Breast epithelium (tissue), 4 donors: ENCODE data around the gene FAAP24. TPM values are rescaled to one million over a fixed set of nuclear protein-coding genes. Genes with fewer than 3 reads are reported as not detected.

Experiments used
- DNase-seq, 2 donors: peaks; one replicate each; pipeline ENCODE4 v3.0.0-alpha.2; 2019; ENCODE audit warnings: low spot score in 2 of 2
- H3K27ac ChIP-seq, 2 donors: fragments of 200-600 bp; sonication (generic) in 1 of 2; one replicate each; pipeline ENCODE4 v1.5.1; 2016 to 2019; ENCODE audit warnings: mild to moderate bottlenecking in 1 of 2
- H3K27me3 ChIP-seq, 2 donors: fragments of 200-600 bp; sonication (generic) in 1 of 2; one replicate each; pipeline versions ENCODE4 v1.5.1 to v1.6.0; 2017 to 2019; ENCODE audit warnings: control low read depth in 1 of 2, mild to moderate bottlenecking in 1 of 2
- H3K36me3 ChIP-seq: fragments of 200-600 bp; one replicate; pipeline ENCODE4 v1.5.1; 2019
- H3K4me1 ChIP-seq, 2 donors: fragments of 200-600 bp; sonication (generic); one replicate each; pipeline ENCODE4 v1.5.1; 2016 to 2019; ENCODE audit warnings: control low read depth in 1 of 2
- H3K4me3 ChIP-seq, 3 donors: fragments of 200-600 bp; sonication (generic); 1 replicate in 2 of 3; 2 replicates in 1 of 3; pipeline ENCODE4 v1.5.1; 2016 to 2019; ENCODE audit warnings: mild to moderate bottlenecking in 3 of 3, moderate library complexity in 2 of 3
- H3K9me3 ChIP-seq, 2 donors: fragments of 200-600 bp; sonication (generic) in 1 of 2; one replicate each; pipeline ENCODE4 v1.5.1; 2016 to 2019; ENCODE audit warnings: control low read depth in 1 of 2
- POLR2A ChIP-seq: fragments of 450-650 bp; IDR thresholded peaks from one replicate; pipeline ENCODE4 v1.6.1; 2016; ENCODE audit warnings: antibody characterized with exemption, mild to moderate bottlenecking, moderate library complexity
- POLR2AphosphoS5 ChIP-seq, 3 donors: sonication (generic); formaldehyde crosslinking; IDR thresholded peaks; one replicate each; pipeline ENCODE4 v1.6.1; 2017; ENCODE audit warnings: antibody characterized with exemption in 3 of 3
- intact Hi-C: fragments of 100-400 bp; cut with DNase I; formaldehyde crosslinking; loops from one replicate; pipeline ENCODE4 v1.15.1; 2023; ENCODE audit warnings: low total_unique reads
- total RNA-seq, 3 donors: library from RNA; depleted of rRNA; stranded (reverse); fragments of >200 nt; gene quantifications; one replicate each; pipeline ENCODE4 v1.1.0, GENCODE V29; 2016
- TF ChIP-seq, protein P1 (sequence below), 3 donors: fragments of 450-650 bp; IDR thresholded peaks; one replicate each; pipeline ENCODE4 v1.5.1; 2016 to 2017; ENCODE audit warnings: antibody characterized with exemption in 3 of 3, mild to moderate bottlenecking in 3 of 3, moderate library complexity in 3 of 3

The FAAP24 gene, protein sequence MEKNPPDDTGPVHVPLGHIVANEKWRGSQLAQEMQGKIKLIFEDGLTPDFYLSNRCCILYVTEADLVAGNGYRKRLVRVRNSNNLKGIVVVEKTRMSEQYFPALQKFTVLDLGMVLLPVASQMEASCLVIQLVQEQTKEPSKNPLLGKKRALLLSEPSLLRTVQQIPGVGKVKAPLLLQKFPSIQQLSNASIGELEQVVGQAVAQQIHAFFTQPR
- total RNA-seq: 1 to 10 TPM in 2 of 3 donors, under 1 TPM in 1; 0.73 to 2.3 (median 1.8) TPM

DNA sequence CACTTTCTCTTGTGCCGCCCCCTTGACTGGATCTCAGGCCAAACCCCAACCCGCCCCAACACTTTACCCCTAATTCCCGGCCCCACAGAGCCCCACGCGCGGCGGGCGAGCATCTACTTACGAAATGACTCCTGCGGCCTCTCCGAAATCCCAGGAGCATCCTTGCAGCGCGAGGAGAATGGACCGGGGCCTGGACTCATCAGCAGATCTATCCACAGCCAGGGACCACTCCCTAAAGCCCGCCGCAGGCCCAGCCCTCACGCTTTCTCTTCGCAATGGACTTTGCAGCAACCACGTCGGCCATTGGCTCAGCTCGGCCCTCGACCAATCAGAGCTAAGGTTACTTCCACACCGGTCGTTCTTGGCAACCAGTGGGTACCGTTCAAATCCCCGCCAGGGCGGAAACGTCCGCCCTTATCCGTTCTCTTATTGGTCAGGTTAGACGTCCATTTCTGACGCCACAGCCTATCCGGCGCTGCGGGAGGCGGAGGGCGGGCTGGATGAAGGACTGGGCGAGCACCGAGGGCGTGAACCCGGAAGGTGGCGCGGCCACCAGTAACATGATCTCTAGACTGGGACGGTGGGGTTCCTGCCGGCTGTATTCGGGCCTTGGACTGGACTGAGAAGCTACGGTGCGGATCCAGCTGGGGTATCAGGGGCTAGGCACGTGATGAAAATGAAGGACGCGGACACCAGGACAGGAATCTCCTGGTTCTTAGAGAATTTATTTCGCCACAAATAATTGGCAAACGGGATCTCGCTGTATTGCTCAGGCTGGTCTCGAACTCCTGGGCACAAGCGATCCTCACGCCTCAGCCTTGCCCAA, at the start of gene FAAP24, which contains the start of gene CEP89:
TSS of gene FAAP24 (plus strand) at position 528 of the 826 bp plus-strand sequence. CDS start 955 bp downstream, outside the sequence.
TSS of gene CEP89 (minus strand) at position 244 of the 826 bp plus-strand sequence. CDS start at position 160, 84 bp downstream.
- peak; percentile 99 for DNase-seq
- H3K4me3 ChIP-seq: peak within 1 kb of the TSS; percentile 79 to 86 (median 80)
- peaks cover 0 to 9% of the 10 kb centered on the region in 2 donors for H3K4me1 ChIP-seq
- TF ChIP-seq, protein P1, sequence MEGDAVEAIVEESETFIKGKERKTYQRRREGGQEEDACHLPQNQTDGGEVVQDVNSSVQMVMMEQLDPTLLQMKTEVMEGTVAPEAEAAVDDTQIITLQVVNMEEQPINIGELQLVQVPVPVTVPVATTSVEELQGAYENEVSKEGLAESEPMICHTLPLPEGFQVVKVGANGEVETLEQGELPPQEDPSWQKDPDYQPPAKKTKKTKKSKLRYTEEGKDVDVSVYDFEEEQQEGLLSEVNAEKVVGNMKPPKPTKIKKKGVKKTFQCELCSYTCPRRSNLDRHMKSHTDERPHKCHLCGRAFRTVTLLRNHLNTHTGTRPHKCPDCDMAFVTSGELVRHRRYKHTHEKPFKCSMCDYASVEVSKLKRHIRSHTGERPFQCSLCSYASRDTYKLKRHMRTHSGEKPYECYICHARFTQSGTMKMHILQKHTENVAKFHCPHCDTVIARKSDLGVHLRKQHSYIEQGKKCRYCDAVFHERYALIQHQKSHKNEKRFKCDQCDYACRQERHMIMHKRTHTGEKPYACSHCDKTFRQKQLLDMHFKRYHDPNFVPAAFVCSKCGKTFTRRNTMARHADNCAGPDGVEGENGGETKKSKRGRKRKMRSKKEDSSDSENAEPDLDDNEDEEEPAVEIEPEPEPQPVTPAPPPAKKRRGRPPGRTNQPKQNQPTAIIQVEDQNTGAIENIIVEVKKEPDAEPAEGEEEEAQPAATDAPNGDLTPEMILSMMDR (IDR thresholded peaks at IDR 0.05): peak in 1 of 3 donors; percentile 12
- TF ChIP-seq POLR2AphosphoS5 (IDR thresholded peaks at IDR 0.05) (peak; percentile 65 to 75 (median 75)), POLR2A (no peak)
- H3K9me3 ChIP-seq: no peaks in the 10 kb centered on the region
- H3K36me3 ChIP-seq: no peaks in the 10 kb centered on the region
- no peaks in the 10 kb centered on the region for H3K27me3 ChIP-seq
- peak within 1 kb of the TSS; percentile 84 to 88 for H3K27ac ChIP-seq
- intact Hi-C loops: no loop called here

DNA sequence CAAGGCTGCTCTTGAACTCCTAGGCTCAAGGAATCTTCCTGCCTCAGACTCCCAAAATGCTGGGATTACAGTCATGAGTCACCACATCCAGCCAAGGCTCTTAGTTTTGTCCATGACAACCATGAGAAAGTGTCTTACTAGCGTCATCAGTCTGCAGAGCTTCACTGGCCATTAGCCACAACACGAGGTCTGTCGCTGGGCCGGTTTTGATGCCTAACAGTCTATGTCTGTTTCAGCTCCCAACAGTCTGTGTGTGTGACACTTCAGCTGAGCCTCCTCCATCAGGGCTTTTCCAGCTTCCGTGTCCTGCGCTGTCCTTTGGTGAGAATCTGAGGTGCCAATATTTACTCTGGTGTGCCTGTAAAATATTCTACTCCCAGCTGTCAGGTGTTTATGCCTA, 47.8 kb upstream of the FAAP24 start:
- TF ChIP-seq, protein P1 (IDR thresholded peaks at IDR 0.05): no peak
- no peak for TF ChIP-seq POLR2A
- no peak for TF ChIP-seq POLR2AphosphoS5 (IDR thresholded peaks at IDR 0.05)
- Histone ChIP-seq H3K4me3 (no peak overlapping the region), H3K36me3 (no peaks in the 10 kb centered on the region), H3K4me1 (no peaks in the 10 kb centered on the region), H3K27ac (no peak overlapping the region), H3K27me3 (no peaks in the 10 kb centered on the region), H3K9me3 (peaks cover 7 to 11% of the 10 kb centered on the region in 2 donors)
- intact Hi-C loops: no loop called here
- DNase-seq: no peak

DNA sequence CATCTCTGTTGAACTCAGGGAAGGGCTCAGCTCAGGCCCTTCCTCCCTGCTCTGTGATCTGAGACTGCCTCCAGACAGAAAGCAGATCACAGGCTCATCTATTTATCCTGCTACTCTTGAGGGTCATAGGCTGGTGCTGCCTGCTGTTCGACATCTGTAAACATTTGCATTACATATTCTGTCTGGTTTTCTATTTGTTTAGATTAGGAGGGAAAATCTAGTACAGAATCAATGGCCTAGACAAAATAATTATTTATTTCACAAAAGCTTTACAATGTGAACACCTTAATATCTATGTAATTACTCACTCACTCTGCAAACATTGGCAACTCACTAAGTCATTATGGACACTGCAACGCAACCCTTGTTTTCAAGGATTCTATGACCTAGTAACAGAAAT, 43.2 kb upstream of the FAAP24 start:
- Histone ChIP-seq H3K27ac (no peak overlapping the region), H3K9me3 (peaks cover 7 to 11% of the 10 kb centered on the region in 2 donors), H3K27me3 (no peaks in the 10 kb centered on the region), H3K4me1 (no peaks in the 10 kb centered on the region), H3K36me3 (no peaks in the 10 kb centered on the region), H3K4me3 (no peak overlapping the region)
- intact Hi-C loops: no loop called here
- no peak for DNase-seq
- TF ChIP-seq POLR2AphosphoS5 (IDR thresholded peaks at IDR 0.05): no peak

DNA sequence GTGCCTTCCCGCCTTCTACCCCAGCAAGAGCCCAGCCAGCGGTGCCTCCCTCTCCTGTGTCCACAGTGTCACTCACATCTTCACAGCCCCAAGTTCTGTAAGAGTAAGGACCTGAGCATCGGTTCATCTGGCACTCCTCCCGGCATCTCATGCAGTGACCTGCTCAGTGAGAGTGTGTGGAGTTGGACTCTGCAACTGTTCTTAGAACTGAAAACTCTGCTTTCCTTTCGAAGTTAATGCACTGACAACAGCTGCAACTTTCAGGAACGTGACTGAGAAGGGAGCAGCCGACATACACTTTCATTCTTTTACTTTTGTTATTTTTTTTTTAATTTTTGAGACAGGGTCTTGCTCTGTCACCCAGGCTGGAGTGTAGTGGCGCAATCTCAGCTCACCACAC, 41.5 kb upstream of the FAAP24 start:
- Histone ChIP-seq H3K4me1 (no peaks in the 10 kb centered on the region), H3K27ac (no peak overlapping the region), H3K4me3 (no peak overlapping the region), H3K36me3 (no peaks in the 10 kb centered on the region), H3K9me3 (peaks cover 7 to 11% of the 10 kb centered on the region in 2 donors), H3K27me3 (no peaks in the 10 kb centered on the region)
- no peak for DNase-seq
- intact Hi-C loops: no loop called here
- TF ChIP-seq POLR2A (no peak), POLR2AphosphoS5 (IDR thresholded peaks at IDR 0.05) (no peak)
- TF ChIP-seq, protein P1 (IDR thresholded peaks at IDR 0.05): no peak

DNA sequence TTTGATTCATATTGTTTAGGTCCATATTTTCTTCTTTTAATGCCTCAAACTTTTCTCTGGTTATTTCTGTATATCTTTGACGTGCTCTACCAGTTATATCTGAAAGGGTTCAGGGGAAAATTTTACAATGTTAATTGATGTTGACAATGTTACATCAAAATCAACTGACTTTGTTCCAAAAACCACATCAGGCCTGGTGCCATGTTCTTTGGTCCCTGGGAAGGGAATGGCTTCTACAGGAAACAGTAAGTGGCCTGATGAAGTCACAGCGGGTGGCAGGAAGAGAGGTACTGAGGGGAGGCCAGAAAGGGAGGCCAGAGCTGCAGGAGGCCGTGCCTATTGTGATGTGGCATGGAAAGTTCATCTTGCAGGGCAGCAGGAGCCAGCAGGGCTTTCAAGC, 38.5 kb upstream of the FAAP24 start:
- no peaks in the 10 kb centered on the region for H3K4me1 ChIP-seq
- DNase-seq: no peak
- H3K27ac ChIP-seq: no peak overlapping the region
- H3K9me3 ChIP-seq: peaks cover 1 to 4% of the 10 kb centered on the region in 2 donors
- H3K4me3 ChIP-seq: no peak overlapping the region
- TF ChIP-seq, protein P1 (IDR thresholded peaks at IDR 0.05): no peak
- no peak for TF ChIP-seq POLR2A
- no peaks in the 10 kb centered on the region for H3K36me3 ChIP-seq
- H3K27me3 ChIP-seq: no peaks in the 10 kb centered on the region
- intact Hi-C loops: no loop called here
